Spleen (tissue), 11 donors: ENCODE measurements around the gene CDX2. TPM values are rescaled to one million over a fixed set of nuclear protein-coding genes. Genes with fewer than 3 reads are reported as not detected.

Experiments used
- DNase-seq: peaks from one replicate; pipeline ENCODE4 v3.0.0-alpha.2; 2020
- H3K27ac ChIP-seq, 8 donors: fragments of 200-600 bp; sonication (generic) in 7 of 8; 1 replicate in 4 of 8; 2 replicates in 4 of 8; pipeline versions ENCODE4 v1.5.0 to v1.8.0; 2016 to 2021; ENCODE audit warnings: inconsistent platforms in 4 of 8, mild to moderate bottlenecking in 4 of 8, moderate library complexity in 1 of 8
- H3K27me3 ChIP-seq, 7 donors: fragments of 200-600 bp; sonication (generic) in 6 of 7; replicated peaks in 1 of 7; 1 replicate in 4 of 7; 2 replicates in 3 of 7; pipeline versions ENCODE4 v1.5.0 to v1.8.0; 2016 to 2021; ENCODE audit warnings: inconsistent platforms in 3 of 7, mild to moderate bottlenecking in 1 of 7
- H3K36me3 ChIP-seq, 6 donors: fragments of 200-600 bp; sonication (generic) in 5 of 6; 1 replicate in 4 of 6; 2 replicates in 2 of 6; pipeline versions ENCODE4 v1.5.0 to v1.8.0; 2016 to 2021; ENCODE audit warnings: inconsistent platforms in 2 of 6
- H3K4me1 ChIP-seq, 6 donors: fragments of 200-600 bp; sonication (generic) in 5 of 6; 1 replicate in 3 of 6; 2 replicates in 3 of 6; pipeline versions ENCODE4 v1.5.0 to v1.8.0; 2016 to 2021; ENCODE audit warnings: inconsistent platforms in 3 of 6
- H3K4me3 ChIP-seq, 8 donors: fragments of 200-600 bp; sonication (generic) in 7 of 8; 1 replicate in 4 of 8; 2 replicates in 4 of 8; pipeline versions ENCODE4 v1.5.0 to v1.8.0; 2016 to 2021; ENCODE audit warnings: inconsistent platforms in 4 of 8, mild to moderate bottlenecking in 4 of 8, moderate library complexity in 2 of 8
- H3K9me3 ChIP-seq, 8 donors: fragments of 200-600 bp; sonication (generic) in 7 of 8; 1 replicate in 4 of 8; 2 replicates in 4 of 8; pipeline versions ENCODE4 v1.5.0 to v1.8.0; 2016 to 2021; ENCODE audit warnings: inconsistent platforms in 4 of 8
- POLR2A ChIP-seq, 3 donors: fragments of 450-650 bp; IDR thresholded peaks; one replicate each; pipeline ENCODE4 v1.5.1; 2017; ENCODE audit warnings: antibody characterized with exemption in 3 of 3, mild to moderate bottlenecking in 1 of 3
- POLR2AphosphoS5 ChIP-seq, 3 donors: sonication (generic); formaldehyde crosslinking; IDR thresholded peaks; one replicate each; pipeline ENCODE4 v1.5.1; 2017; ENCODE audit warnings: antibody characterized with exemption in 3 of 3
- WGBS, 5 donors: extraction: QIAGEN DNeasy Blood & Tissue Kit in 3 of 5; methylation state at CpG; one replicate each; pipeline versions ENCODE4 v1.1.5 to v1.1.7; 2013 to 2018; 5-methylcytosine and 5-hydroxymethylcytosine counted together
- intact Hi-C: fragments of 100-400 bp; cut with DNase I; formaldehyde crosslinking; loops from one replicate; pipeline ENCODE4 v1.15.0; 2023; ENCODE audit warnings: low total_unique reads
- polyA plus RNA-seq, 3 donors: library from polyadenylated mRNA; stranded (reverse); fragments of 200-250 nt; gene quantifications; one replicate each; pipeline ENCODE4 v1.2.1, GENCODE V29; 2013
- total RNA-seq, 7 donors: library from RNA; depleted of rRNA in 3 of 7; stranded (reverse); fragments of >200 nt in 3 of 7; fragmentation: NEBNext Ultra II Directional in 4 of 7; extraction: Animal tissue kit (Norgen Biotek cat#: 25700) in 4 of 7; gene quantifications; one replicate each; pipeline versions ENCODE4 v1.1.0 to v1.2.1, GENCODE V29; 2016 to 2021
- TF ChIP-seq, protein P1 (sequence below), 11 experiments: fragments of 200-600 bp in 7 of 11; fragments of 450-650 bp in 4 of 11; sonication (generic) in 4 of 11; IDR thresholded peaks in 8 of 11; conservative IDR thresholded peaks in 3 of 11; 1 replicate in 7 of 11; 2 replicates in 4 of 11; pipeline versions ENCODE4 v1.4.0 to v1.8.0; 2016 to 2021; ENCODE audit warnings: antibody characterized with exemption in 11 of 11, inconsistent platforms in 4 of 11, mild to moderate bottlenecking in 1 of 11
- donor health status: healthy with polysubstance abuse.
- donor health status: DM: no; HTN: no; CAD: no; lungs with moderate emphysema.
- donor health status: DM: no; HTN: no; CAD: no.
- donor health status: Bipolar disorder and iron deficiency.
- donor health status: healthy.
- donor health status: DM: no; HTN: no; CAD: no.
- donor health status: DM: yes; HTN: yes; CAD: no.

CDX2 gene
- total and polyA plus RNA-seq, 10 donors, result 0.02 to 0.03 TPM; not detected in 8

DNA sequence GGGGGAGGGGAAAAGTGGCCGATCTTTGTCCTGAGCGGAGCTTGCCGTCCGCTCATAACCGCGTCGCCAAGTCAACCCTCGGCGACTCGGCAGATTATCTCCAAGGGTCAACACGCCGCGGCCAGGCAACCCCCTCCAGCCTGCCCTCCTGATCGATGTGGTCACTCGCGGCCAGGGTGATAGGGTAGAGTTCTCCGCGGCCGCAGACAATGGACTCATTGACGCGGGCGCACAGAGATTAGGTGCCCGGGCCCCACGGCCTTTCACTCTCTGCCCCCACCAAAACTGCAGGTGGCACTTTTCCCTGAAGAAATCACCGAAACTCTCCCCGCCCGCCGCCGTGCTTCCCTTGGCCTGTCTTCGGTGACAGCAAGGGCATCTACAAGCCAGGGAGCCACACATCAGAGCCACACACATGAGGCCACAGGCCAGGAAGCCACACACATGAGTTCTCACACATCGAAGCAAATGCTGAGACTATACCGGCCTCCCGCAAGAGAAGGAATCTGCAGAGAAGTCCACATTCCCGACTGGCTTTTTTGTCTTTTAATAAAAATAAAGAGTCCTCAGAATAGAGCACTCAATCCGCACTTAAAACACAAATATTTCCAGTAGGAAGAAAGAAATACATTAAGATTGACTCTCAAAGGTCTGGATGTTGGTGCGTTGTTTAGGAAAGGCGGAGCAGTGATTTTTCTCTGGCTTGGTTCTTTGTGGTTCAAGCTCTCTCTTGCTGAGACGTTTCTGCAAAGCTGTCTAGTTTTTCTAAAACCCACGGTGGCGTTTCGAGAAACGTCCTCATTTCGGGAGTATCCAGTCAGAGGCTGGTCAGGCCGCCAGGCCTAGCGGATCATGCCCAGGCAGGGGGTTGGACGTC is 50.8 kb downstream of the CDX2 start:
- no peak for DNase-seq
- TF ChIP-seq, protein P1, sequence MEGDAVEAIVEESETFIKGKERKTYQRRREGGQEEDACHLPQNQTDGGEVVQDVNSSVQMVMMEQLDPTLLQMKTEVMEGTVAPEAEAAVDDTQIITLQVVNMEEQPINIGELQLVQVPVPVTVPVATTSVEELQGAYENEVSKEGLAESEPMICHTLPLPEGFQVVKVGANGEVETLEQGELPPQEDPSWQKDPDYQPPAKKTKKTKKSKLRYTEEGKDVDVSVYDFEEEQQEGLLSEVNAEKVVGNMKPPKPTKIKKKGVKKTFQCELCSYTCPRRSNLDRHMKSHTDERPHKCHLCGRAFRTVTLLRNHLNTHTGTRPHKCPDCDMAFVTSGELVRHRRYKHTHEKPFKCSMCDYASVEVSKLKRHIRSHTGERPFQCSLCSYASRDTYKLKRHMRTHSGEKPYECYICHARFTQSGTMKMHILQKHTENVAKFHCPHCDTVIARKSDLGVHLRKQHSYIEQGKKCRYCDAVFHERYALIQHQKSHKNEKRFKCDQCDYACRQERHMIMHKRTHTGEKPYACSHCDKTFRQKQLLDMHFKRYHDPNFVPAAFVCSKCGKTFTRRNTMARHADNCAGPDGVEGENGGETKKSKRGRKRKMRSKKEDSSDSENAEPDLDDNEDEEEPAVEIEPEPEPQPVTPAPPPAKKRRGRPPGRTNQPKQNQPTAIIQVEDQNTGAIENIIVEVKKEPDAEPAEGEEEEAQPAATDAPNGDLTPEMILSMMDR (IDR thresholded peaks at IDR 0.05 in 8 of 11, conservative IDR thresholded peaks at IDR 0.05 in 3 of 11), result no peak
- TF ChIP-seq POLR2A (IDR thresholded peaks at IDR 0.05), result no peak
- TF ChIP-seq POLR2AphosphoS5 (IDR thresholded peaks at IDR 0.05), result no peak
- Histone ChIP-seq H3K27ac (no peak overlapping the region), H3K9me3 (peaks cover 0 to 3% (median 0%) of the 10 kb centered on the region in 8 donors), H3K27me3 (peaks cover 29 to 100% (median 97%) of the 10 kb centered on the region in 7 donors), H3K4me1 (peaks cover 21 to 62% (median 48%) of the 10 kb centered on the region in 6 donors), H3K36me3 (no peaks in the 10 kb centered on the region), H3K4me3 (peak overlapping the region in 1 of 8 donors; percentile 24)
- WGBS, 5 donors, result 10 to 16% (median 11%) methylated on average over 41 to 46 of the region's 46 CpGs
- intact Hi-C loops, result no loop called here

DNA sequence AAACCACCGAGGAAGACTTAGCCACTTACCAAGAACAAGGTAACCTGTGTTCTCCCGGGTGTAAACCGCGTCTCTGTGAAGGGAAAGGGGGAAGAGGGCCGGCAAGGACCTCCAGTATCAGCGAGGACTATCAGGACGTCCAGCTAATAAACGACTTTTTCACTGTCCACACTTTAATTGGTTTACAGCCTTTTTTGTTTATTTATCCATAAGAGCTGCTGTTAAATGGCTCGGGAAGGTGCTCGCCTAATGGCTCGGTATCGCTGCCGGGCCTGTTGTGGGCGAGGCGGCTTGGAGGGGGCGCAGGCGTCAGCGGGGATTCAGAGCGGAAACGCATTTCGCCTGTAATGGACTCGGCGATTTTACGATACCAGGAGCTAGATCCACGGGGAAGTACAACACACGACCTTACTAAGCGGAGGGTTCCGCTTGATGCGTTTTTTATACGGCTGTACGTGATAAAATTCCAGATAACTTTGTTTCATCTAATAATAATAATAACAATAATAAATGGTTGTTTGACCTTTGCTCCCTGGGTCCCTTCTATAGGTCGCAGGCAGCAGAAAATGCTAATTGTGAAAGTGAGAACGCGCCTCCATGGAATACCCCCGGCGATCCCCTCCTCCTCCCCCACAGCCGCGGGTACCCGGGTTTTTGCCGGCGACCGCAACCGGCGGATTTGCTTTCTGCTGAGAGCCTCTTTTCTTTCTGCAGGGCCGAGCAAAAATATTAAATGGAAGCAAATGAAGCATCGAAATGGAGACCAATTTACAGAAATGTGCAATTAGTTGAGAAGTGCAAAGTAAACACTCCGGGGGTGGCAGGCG is 51.8 kb downstream of the CDX2 start:
- peak overlapping the region in 1 of 8 donors; percentile 24 for H3K4me3 ChIP-seq

DNA sequence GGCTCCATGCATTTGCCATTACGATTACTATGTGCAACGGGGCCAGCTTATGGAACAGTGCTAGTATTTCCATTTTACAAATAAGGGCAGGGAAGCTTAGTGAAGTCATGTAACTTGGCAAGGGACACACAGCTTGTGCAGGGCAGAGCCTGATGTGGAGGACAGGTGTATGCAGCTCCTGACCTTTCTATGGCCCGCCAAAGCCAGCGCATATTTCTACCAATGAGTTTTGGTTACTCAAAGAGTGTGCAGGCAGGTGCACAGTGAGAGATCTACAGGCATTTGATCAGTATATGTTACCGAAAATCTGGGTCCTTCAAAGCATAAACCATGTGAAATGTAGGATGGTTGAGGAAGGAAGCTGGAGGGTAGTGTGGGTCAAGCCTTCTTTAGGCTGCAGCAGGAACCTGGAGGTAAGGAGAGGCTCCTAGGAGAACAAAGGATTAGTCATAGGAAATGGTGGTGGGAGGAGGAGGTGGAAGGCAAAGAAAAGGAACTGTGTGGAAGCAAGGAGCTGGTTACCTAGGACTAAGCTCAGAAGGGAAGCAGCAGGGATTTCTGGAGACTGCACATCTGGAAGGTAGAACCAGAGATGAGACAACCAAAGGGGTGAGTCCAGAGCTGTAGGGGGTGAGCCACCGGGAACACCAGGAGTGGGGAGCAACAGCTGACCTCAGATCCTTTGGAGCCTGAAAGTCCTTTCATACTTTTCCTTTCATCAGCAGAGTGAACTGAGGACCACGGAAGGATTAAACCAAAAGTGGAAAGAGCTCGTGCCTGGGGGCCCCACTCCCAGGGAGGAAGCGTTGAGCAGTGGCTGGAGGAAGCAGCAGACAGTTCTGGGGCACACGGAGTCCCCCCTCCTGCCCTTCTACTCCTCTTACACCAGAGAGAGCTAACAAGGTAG is 53.6 kb downstream of the CDX2 start:
- no peak for DNase-seq
- intact Hi-C loops, result no loop called here
- peaks cover 14 to 38% (median 29%) of the 10 kb centered on the region in 6 donors for H3K4me1 ChIP-seq
- H3K4me3 ChIP-seq, result no peak overlapping the region
- TF ChIP-seq, protein P1 (IDR thresholded peaks at IDR 0.05 in 8 of 11, conservative IDR thresholded peaks at IDR 0.05 in 3 of 11), result no peak
- TF ChIP-seq POLR2A (IDR thresholded peaks at IDR 0.05) (no peak), POLR2AphosphoS5 (IDR thresholded peaks at IDR 0.05) (no peak)
- 41 to 51% (median 43%) methylated on average over 10 of the region's 10 CpGs for WGBS, 5 donors
- H3K27ac ChIP-seq, result no peak overlapping the region
- no peaks in the 10 kb centered on the region for H3K36me3 ChIP-seq
- H3K9me3 ChIP-seq, result peaks cover 0 to 3% (median 0%) of the 10 kb centered on the region in 8 donors
- H3K27me3 ChIP-seq, result peaks cover 24 to 100% (median 79%) of the 10 kb centered on the region in 7 donors

More for the DNA sequence above, 51.8 kb downstream of the CDX2 start:
- WGBS, 5 donors, result 4 to 8% (median 6%) methylated on average over 48 of the region's 48 CpGs
- no peak for DNase-seq
- Histone ChIP-seq H3K27me3 (peaks cover 29 to 100% (median 96%) of the 10 kb centered on the region in 7 donors), H3K9me3 (peaks cover 0 to 3% (median 0%) of the 10 kb centered on the region in 8 donors), H3K27ac (no peak overlapping the region), H3K36me3 (no peaks in the 10 kb centered on the region), H3K4me1 (peaks cover 21 to 56% (median 47%) of the 10 kb centered on the region in 6 donors)
- intact Hi-C loops, result no loop called here
- TF ChIP-seq POLR2AphosphoS5 (IDR thresholded peaks at IDR 0.05), result peak in 1 of 3 donors; percentile 23
- TF ChIP-seq, protein P1 (IDR thresholded peaks at IDR 0.05 in 8 of 11, conservative IDR thresholded peaks at IDR 0.05 in 3 of 11), result no peak
